MM.1S (cell line): Measurements from ENCODE around the gene LUC7L.

Source experiments
- CTCF ChIP-seq: fragments of 300-600 bp; sonication (generic); IDR thresholded peaks from 2 replicates; pipeline ENCODE4 v1.5.1; 2016; ENCODE audit warnings: antibody characterized with exemption, low read length, mixed read lengths
- EZH2 ChIP-seq: fragments of 300-600 bp; sonication (generic); optimal IDR thresholded peaks from 2 replicates; pipeline ENCODE3; 2017; ENCODE audit warnings: low read depth, mild to moderate bottlenecking, antibody characterized with exemption, low read length, mixed read lengths

- TF ChIP-seq EZH2 (no peak), CTCF (no peak)
Measured at GRCh38 chr16:143047-143446, 86.2 kb downstream of the LUC7L start.
